Adrenal gland (tissue), 12 donors: Measurements from ENCODE around the gene KIF5C. TPM values are rescaled to one million over a fixed set of nuclear protein-coding genes. Genes with fewer than 3 reads are reported as not detected.

ENCODE experiments used
- DNase-seq, 7 donors: peaks; one replicate each; pipeline ENCODE4 v3.0.0-alpha.2; 2019 to 2020
- H3K27ac ChIP-seq, 5 donors: fragments of 200-600 bp; sonication (generic) in 4 of 5; 1 replicate in 3 of 5; 2 replicates in 2 of 5; pipeline versions ENCODE4 v1.5.1 to v1.8.0; 2016 to 2020; ENCODE audit warnings: mild to moderate bottlenecking in 1 of 5
- H3K27me3 ChIP-seq: fragments of 200-600 bp; 2 replicates; pipeline ENCODE4 v1.8.0; 2021
- H3K36me3 ChIP-seq, 2 donors: fragments of 200-600 bp; replicated peaks in 1 of 2; 1 replicate in 1 of 2; 2 replicates in 1 of 2; pipeline versions ENCODE4 v1.5.1 to v1.8.0; 2018 to 2022
- H3K4me1 ChIP-seq, 2 donors: fragments of 200-600 bp; replicated peaks in 1 of 2; 1 replicate in 1 of 2; 2 replicates in 1 of 2; pipeline versions ENCODE4 v1.5.1 to v1.8.0; 2018 to 2021
- H3K4me3 ChIP-seq, 4 donors: fragments of 200-600 bp; sonication (generic) in 3 of 4; one replicate each; pipeline ENCODE4 v1.5.1; 2016 to 2018
- H3K9me3 ChIP-seq, 3 donors: fragments of 200-600 bp; sonication (generic) in 1 of 3; replicated peaks in 1 of 3; 1 replicate in 2 of 3; 2 replicates in 1 of 3; pipeline versions ENCODE4 v1.5.1 to v1.8.0; 2016 to 2021
- POLR2A ChIP-seq, 2 donors: fragments of 450-650 bp; IDR thresholded peaks; one replicate each; pipeline ENCODE4 v1.6.1; 2017; ENCODE audit warnings: antibody characterized with exemption in 2 of 2, mild to moderate bottlenecking in 2 of 2, moderate library complexity in 1 of 2
- WGBS, 4 donors: extraction: QIAGEN DNeasy Blood & Tissue Kit in 2 of 4; methylation state at CpG; one replicate each; pipeline versions ENCODE4 v1.1.5 to v1.1.7; 2013 to 2017; 5-methylcytosine and 5-hydroxymethylcytosine counted together
- intact Hi-C, 2 donors: fragments of 100-400 bp; cut with DNase I; formaldehyde crosslinking; loops; one replicate each; pipeline versions ENCODE4 v1.14.1 to v1.15.0; 2022 to 2023
- polyA plus RNA-seq, 3 donors: library from polyadenylated mRNA; stranded (reverse); fragments of 200-250 nt in 2 of 3; fragments of 350-450 nt in 1 of 3; fragmentation: Illumina TruSeq in 1 of 3; extraction: RNeasy Lipid Tissue Mini Kit (QIAGEN cat#74804) in 1 of 3; gene quantifications; one replicate each; pipeline ENCODE4 v1.2.3, GENCODE V29; 2013 to 2014
- total RNA-seq, 9 donors: library from RNA; depleted of rRNA in 4 of 9; stranded (reverse); fragments of >200 nt in 4 of 9; fragments of 120-200 nt in 1 of 9; fragmentation: NEBNext Ultra II Directional in 1 of 9; extraction: Animal tissue kit (Norgen Biotek cat#: 25700) in 1 of 9; gene quantifications; one replicate each; pipeline versions ENCODE4 v1.1.0 to v1.2.4, GENCODE V29; 2013 to 2023
- TF ChIP-seq, protein P1 (sequence below), 6 experiments: fragments of 450-650 bp in 4 of 6; fragments of 200-600 bp in 2 of 6; sonication (generic) in 1 of 6; IDR thresholded peaks; 1 replicate in 5 of 6; 2 replicates in 1 of 6; pipeline versions ENCODE4 v1.5.1 to v1.8.0; 2016 to 2021; ENCODE audit warnings: antibody characterized with exemption in 6 of 6, mild to moderate bottlenecking in 2 of 6, moderate library complexity in 1 of 6
- donor health status: healthy with polysubstance abuse.
- donor health status: Bipolar disorder and iron deficiency.
- donor health status: DM: yes; HTN: yes; CAD: no.
- donor health status: DM: no; HTN: no; CAD: no.
- donor health status: DM: no; HTN: no; CAD: no.
- donor health status: DM: yes; HTN: yes; CAD: no.

Gene KIF5C
- total and polyA plus RNA-seq, 12 donors, result 9.1 to 62.1 (median 19.3) TPM

GRCh38 chr2:149008381-149008780 lies 133.4 kb downstream of the KIF5C start:
- Histone ChIP-seq H3K27me3 (no peaks in the 10 kb centered on the region), H3K9me3 (no peaks in the 10 kb centered on the region), H3K27ac (no peak overlapping the region), H3K4me1 (peaks cover 0 to 9% of the 10 kb centered on the region in 2 donors), H3K36me3 (peaks cover 0 to 11% of the 10 kb centered on the region in 2 donors), H3K4me3 (no peak overlapping the region)
- TF ChIP-seq, protein P1, sequence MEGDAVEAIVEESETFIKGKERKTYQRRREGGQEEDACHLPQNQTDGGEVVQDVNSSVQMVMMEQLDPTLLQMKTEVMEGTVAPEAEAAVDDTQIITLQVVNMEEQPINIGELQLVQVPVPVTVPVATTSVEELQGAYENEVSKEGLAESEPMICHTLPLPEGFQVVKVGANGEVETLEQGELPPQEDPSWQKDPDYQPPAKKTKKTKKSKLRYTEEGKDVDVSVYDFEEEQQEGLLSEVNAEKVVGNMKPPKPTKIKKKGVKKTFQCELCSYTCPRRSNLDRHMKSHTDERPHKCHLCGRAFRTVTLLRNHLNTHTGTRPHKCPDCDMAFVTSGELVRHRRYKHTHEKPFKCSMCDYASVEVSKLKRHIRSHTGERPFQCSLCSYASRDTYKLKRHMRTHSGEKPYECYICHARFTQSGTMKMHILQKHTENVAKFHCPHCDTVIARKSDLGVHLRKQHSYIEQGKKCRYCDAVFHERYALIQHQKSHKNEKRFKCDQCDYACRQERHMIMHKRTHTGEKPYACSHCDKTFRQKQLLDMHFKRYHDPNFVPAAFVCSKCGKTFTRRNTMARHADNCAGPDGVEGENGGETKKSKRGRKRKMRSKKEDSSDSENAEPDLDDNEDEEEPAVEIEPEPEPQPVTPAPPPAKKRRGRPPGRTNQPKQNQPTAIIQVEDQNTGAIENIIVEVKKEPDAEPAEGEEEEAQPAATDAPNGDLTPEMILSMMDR (IDR thresholded peaks at IDR 0.05), result no peak
- TF ChIP-seq POLR2A (IDR thresholded peaks at IDR 0.05), result no peak
- WGBS, 4 donors, result 63 to 86% (median 83%) methylated on average over 2 to 7 of the region's 7 CpGs
- intact Hi-C loops, result no loop called here
- no peak for DNase-seq

GRCh38 chr2:149009576-149010461 lies 134.8 kb downstream of the KIF5C start:
- H3K27me3 ChIP-seq, result no peaks in the 10 kb centered on the region
- H3K4me1 ChIP-seq, result peaks cover 0 to 2% of the 10 kb centered on the region in 2 donors
- no peak for DNase-seq
- no peak overlapping the region for H3K4me3 ChIP-seq
- H3K9me3 ChIP-seq, result no peaks in the 10 kb centered on the region
- TF ChIP-seq POLR2A (IDR thresholded peaks at IDR 0.05), result no peak
- TF ChIP-seq, protein P1 (IDR thresholded peaks at IDR 0.05), result no peak
- H3K27ac ChIP-seq, result no peak overlapping the region
- intact Hi-C loops, result loop anchor here (10.0 kb wide), 2 partner anchors 305 to 545 kb away; no protein-coding TSS in a partner anchor
- 89 to 94% (median 94%) methylated on average over 20 to 31 of the region's 31 CpGs for WGBS, 4 donors
- H3K36me3 ChIP-seq, result peaks cover 0 to 11% of the 10 kb centered on the region in 2 donors

DNA sequence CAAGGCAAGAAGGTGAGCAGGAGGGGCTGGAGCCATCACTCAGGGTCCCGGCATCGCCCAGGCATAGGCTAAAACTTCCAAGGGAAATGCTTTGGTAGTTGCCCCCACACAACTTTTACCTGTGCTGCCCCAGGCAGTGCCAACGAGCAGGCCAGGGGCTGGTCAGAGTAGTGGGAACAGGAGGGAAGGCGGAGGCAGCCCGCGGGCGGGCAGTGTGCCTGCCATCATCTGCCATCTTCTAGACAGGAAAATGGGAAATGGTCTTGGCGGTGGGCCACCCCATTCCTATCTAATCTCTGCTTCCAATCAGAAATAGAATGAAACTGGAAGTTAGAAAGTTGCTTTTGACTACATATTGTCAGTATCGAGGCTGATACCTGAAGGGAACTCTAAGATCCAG lies 137.5 kb downstream of the KIF5C start:
- Histone ChIP-seq H3K9me3 (no peaks in the 10 kb centered on the region), H3K27me3 (no peaks in the 10 kb centered on the region), H3K4me3 (no peak overlapping the region), H3K36me3 (peaks cover 0 to 11% of the 10 kb centered on the region in 2 donors), H3K4me1 (peaks cover 0 to 4% of the 10 kb centered on the region in 2 donors), H3K27ac (no peak overlapping the region)
- 88 to 96% (median 90%) methylated on average over 9 of the region's 9 CpGs for WGBS, 4 donors
- TF ChIP-seq, protein P1 (IDR thresholded peaks at IDR 0.05), result no peak
- TF ChIP-seq POLR2A (IDR thresholded peaks at IDR 0.05), result no peak
- intact Hi-C loops, result loop anchor here (10.0 kb wide), 2 partner anchors 302 to 542 kb away; no protein-coding TSS in a partner anchor
- DNase-seq, result no peak

DNA sequence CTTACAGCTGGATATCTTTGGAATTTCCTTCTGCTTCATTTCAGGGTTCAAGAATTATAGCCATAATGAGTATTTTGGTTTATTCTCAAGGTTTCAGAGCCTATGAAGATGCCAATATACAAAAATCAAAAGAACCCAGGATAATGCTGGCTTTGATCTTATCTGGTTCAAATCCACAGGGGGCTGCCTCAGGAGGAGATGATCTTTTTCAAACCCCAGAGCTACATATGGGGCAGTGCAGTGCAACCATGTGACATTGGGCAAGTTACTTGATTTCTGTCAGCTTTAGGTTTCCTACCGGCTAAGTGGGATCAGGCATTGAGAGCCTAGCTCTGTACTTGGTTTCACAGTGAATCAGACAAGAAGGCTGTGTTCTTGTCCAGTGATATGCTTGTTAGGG lies 140.5 kb downstream of the KIF5C start:
- Histone ChIP-seq H3K4me1 (peaks cover 0 to 6% of the 10 kb centered on the region in 2 donors), H3K9me3 (no peaks in the 10 kb centered on the region), H3K36me3 (peaks cover 0 to 3% of the 10 kb centered on the region in 2 donors), H3K27ac (no peak overlapping the region), H3K27me3 (no peaks in the 10 kb centered on the region), H3K4me3 (no peak overlapping the region)
- intact Hi-C loops, result loop anchor here (5.0 to 10.0 kb wide), 3 partner anchors 299 to 547 kb away; no protein-coding TSS in a partner anchor
- no peak for DNase-seq
- WGBS, 4 donors, result 88 to 100% (median 93%) methylated on average over 1 of the region's 1 CpG
- TF ChIP-seq, protein P1 (IDR thresholded peaks at IDR 0.05), result no peak
- TF ChIP-seq POLR2A (IDR thresholded peaks at IDR 0.05), result no peak
